ENCODE results near the gene UNC93A.

The UNC93A gene

GRCh38 chr6:167294241-167294640 is 3.1 kb downstream of the UNC93A start:
- DNase-seq, result no peak
- TF ChIP-seq, protein P1, sequence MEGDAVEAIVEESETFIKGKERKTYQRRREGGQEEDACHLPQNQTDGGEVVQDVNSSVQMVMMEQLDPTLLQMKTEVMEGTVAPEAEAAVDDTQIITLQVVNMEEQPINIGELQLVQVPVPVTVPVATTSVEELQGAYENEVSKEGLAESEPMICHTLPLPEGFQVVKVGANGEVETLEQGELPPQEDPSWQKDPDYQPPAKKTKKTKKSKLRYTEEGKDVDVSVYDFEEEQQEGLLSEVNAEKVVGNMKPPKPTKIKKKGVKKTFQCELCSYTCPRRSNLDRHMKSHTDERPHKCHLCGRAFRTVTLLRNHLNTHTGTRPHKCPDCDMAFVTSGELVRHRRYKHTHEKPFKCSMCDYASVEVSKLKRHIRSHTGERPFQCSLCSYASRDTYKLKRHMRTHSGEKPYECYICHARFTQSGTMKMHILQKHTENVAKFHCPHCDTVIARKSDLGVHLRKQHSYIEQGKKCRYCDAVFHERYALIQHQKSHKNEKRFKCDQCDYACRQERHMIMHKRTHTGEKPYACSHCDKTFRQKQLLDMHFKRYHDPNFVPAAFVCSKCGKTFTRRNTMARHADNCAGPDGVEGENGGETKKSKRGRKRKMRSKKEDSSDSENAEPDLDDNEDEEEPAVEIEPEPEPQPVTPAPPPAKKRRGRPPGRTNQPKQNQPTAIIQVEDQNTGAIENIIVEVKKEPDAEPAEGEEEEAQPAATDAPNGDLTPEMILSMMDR (IDR thresholded peaks at IDR 0.05; ENCODE audit: low read depth, low read length, missing control alignments), result no peak
- Histone ChIP-seq H3K4me3 (ENCODE audit: low read depth, low read length) (no peak overlapping the region), H3K27me3 (replicated peaks) (no peaks in the 10 kb centered on the region), H3K36me3 (replicated peaks) (no peaks in the 10 kb centered on the region), H3K27ac (no peak overlapping the region)
- in situ Hi-C loops (cut with HindIII; ENCODE audit: low pct_ligation_motif_present, low sequenced_read_pairs), result no loop called here

GRCh38 chr6:167294651-167295494 is 3.8 kb downstream of the UNC93A start:
- Histone ChIP-seq H3K36me3 (replicated peaks) (no peaks in the 10 kb centered on the region), H3K27ac (no peak overlapping the region), H3K4me3 (ENCODE audit: low read depth, low read length) (no peak overlapping the region), H3K27me3 (replicated peaks) (no peaks in the 10 kb centered on the region)
- in situ Hi-C loops (cut with HindIII; ENCODE audit: low pct_ligation_motif_present, low sequenced_read_pairs), result no loop called here
- no peak for DNase-seq
- TF ChIP-seq, protein P1 (IDR thresholded peaks at IDR 0.05; ENCODE audit: low read depth, low read length, missing control alignments), result no peak

GRCh38 chr6:167295495-167296292 is 4.6 kb downstream of the UNC93A start:
- Histone ChIP-seq H3K27ac (no peak overlapping the region), H3K27me3 (replicated peaks) (no peaks in the 10 kb centered on the region), H3K36me3 (replicated peaks) (no peaks in the 10 kb centered on the region), H3K4me3 (ENCODE audit: low read depth, low read length) (no peak overlapping the region)
- DNase-seq, result no peak
- TF ChIP-seq, protein P1 (IDR thresholded peaks at IDR 0.05; ENCODE audit: low read depth, low read length, missing control alignments), result no peak
- in situ Hi-C loops (cut with HindIII; ENCODE audit: low pct_ligation_motif_present, low sequenced_read_pairs), result no loop called here

- H3K4me3 ChIP-seq (ENCODE audit: low read depth, low read length), result no peak overlapping the region
- no peaks in the 10 kb centered on the region for H3K36me3 ChIP-seq (replicated peaks)
- TF ChIP-seq, protein P1 (IDR thresholded peaks at IDR 0.05; ENCODE audit: low read depth, low read length, missing control alignments), result no peak
- no peak overlapping the region for H3K27ac ChIP-seq
- in situ Hi-C loops (cut with HindIII; ENCODE audit: low pct_ligation_motif_present, low sequenced_read_pairs), result no loop called here
- no peaks in the 10 kb centered on the region for H3K27me3 ChIP-seq (replicated peaks)
- no peak for DNase-seq
These were observed 5.2 kb downstream of the UNC93A start for GRCh38 chr6:167296293-167296690.

- in situ Hi-C loops (cut with HindIII; ENCODE audit: low pct_ligation_motif_present, low sequenced_read_pairs), result no loop called here
- TF ChIP-seq, protein P1 (IDR thresholded peaks at IDR 0.05; ENCODE audit: low read depth, low read length, missing control alignments), result no peak
- DNase-seq, result no peak
These were observed 5.8 kb downstream of the UNC93A start for GRCh38 chr6:167296902-167297301.

More at GRCh38 chr6:167296902-167297301, 5.8 kb downstream of the UNC93A start:
- Histone ChIP-seq H3K36me3 (replicated peaks) (no peaks in the 10 kb centered on the region), H3K27me3 (replicated peaks) (no peaks in the 10 kb centered on the region), H3K27ac (no peak overlapping the region), H3K4me3 (ENCODE audit: low read depth, low read length) (no peak overlapping the region)

Data from brain microvascular endothelial cell (primary cell).